ENCODE results near the gene SLC7A11.

Gene SLC7A11

DNA sequence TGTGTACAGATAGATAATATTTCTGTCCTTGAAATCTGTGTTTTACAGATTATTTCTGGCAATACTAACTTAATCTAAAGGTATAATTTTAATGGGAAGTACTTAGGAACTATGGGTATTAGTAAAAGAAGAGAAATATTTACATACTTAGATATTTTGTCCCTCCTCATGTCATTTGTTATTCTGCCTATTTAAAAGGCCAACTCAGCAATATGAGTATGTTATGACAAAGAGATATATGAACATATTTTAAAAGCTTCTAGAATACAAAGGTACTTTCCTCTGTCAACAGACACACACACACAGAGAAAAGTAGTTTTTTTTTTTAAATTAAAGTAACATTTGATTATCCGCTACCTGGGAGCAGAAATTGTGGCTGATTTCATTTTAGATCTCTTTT is 7.9 kb downstream of the SLC7A11 start:
- no peak for TF ChIP-seq CTBP1 (IDR thresholded peaks at IDR 0.05; ENCODE audit: borderline replicate concordance)
- no peak for TF ChIP-seq LEF1 (IDR thresholded peaks at IDR 0.05; ENCODE audit: borderline replicate concordance)
- no peak for TF ChIP-seq BHLHE40 (IDR thresholded peaks at IDR 0.05; ENCODE audit: borderline replicate concordance)
- TF ChIP-seq FOXM1 (IDR thresholded peaks at IDR 0.05; ENCODE audit: borderline replicate concordance) = no peak
- TF ChIP-seq SUZ12 (IDR thresholded peaks at IDR 0.05) = no peak
- no peak for TF ChIP-seq ZNF384 (IDR thresholded peaks at IDR 0.05)
- TF ChIP-seq HDGF (IDR thresholded peaks at IDR 0.05; ENCODE audit: borderline replicate concordance) = no peak
- TF ChIP-seq FOXA1 (IDR thresholded peaks at IDR 0.05) = no peak
- no peak for TF ChIP-seq L3MBTL2 (conservative IDR thresholded peaks at IDR 0.05)
- TF ChIP-seq NFRKB (IDR thresholded peaks at IDR 0.05) = no peak
- ChIA-PET POLR2A (interaction anchor here (1.6 kb wide), 1 partner anchor 8 kb away, joined by 5 read pairs; the partner anchor contains the start of gene SLC7A11), CTCF (interaction anchor here (0.7 kb wide), 1 partner anchor 174 kb away, joined by 3 read pairs; no protein-coding TSS in a partner anchor)
- DNase-seq (ENCODE audit: extremely low spot score) = no peak

DNA sequence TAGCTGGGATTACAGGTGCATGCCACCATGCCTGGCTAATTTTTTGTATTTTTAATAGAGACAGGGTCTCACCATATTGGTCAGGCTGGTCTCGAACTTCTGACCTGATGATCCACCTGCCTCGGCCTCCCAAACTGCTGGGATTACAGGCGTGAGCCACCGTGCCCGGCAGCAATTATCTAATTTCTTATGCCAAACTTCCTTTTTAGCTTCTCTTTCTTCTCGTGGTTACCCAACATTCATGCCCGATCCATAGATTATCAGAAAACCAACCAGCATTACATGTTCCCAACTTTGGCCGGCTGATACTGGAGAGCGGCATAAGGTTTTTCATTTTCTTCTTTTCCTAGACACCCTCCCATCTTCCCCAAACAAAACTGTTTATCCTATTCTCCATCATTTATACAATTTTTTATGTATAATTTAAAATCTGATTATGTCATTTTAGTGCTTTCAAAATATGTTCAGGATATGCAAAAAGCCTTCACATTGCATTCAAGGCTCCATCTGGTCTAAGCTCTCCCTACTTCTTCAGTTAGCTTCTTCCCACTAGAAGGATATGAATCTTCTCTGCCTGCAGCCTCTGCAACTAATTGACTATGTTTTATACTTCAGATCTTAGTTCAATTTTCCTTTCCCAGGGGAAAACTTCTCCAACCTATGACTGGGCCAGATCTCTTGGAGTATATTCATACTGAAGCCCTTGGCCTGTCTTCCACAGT is 8.7 kb downstream of the SLC7A11 start:
- no peak for TF ChIP-seq FOXA1 (IDR thresholded peaks at IDR 0.05)
- no peak for TF ChIP-seq FOXK2 (IDR thresholded peaks at IDR 0.05)
- no peak for TF ChIP-seq ZNF384 (IDR thresholded peaks at IDR 0.05)
- TF ChIP-seq LEF1 (IDR thresholded peaks at IDR 0.05; ENCODE audit: borderline replicate concordance) = no peak
- TF ChIP-seq BHLHE40 (IDR thresholded peaks at IDR 0.05; ENCODE audit: borderline replicate concordance) = no peak
- TF ChIP-seq, protein P1, sequence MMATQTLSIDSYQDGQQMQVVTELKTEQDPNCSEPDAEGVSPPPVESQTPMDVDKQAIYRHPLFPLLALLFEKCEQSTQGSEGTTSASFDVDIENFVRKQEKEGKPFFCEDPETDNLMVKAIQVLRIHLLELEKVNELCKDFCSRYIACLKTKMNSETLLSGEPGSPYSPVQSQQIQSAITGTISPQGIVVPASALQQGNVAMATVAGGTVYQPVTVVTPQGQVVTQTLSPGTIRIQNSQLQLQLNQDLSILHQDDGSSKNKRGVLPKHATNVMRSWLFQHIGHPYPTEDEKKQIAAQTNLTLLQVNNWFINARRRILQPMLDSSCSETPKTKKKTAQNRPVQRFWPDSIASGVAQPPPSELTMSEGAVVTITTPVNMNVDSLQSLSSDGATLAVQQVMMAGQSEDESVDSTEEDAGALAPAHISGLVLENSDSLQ (IDR thresholded peaks at IDR 0.05) = no peak
- TF ChIP-seq FOXM1 (IDR thresholded peaks at IDR 0.05; ENCODE audit: borderline replicate concordance) = no peak
- no peak for TF ChIP-seq ELF4 (IDR thresholded peaks at IDR 0.05)
- no peak for TF ChIP-seq HDGF (IDR thresholded peaks at IDR 0.05; ENCODE audit: borderline replicate concordance)
- TF ChIP-seq NFRKB (IDR thresholded peaks at IDR 0.05) = no peak
- TF ChIP-seq CTBP1 (IDR thresholded peaks at IDR 0.05; ENCODE audit: borderline replicate concordance) = no peak
- no peak for TF ChIP-seq SP1 (IDR thresholded peaks at IDR 0.05)
- TF ChIP-seq L3MBTL2 (conservative IDR thresholded peaks at IDR 0.05) = no peak
- TF ChIP-seq SUZ12 (IDR thresholded peaks at IDR 0.05) = no peak
- TF ChIP-seq ARNT (IDR thresholded peaks at IDR 0.05) = no peak
- POLR2A ChIA-PET = interaction anchor here (1.6 kb wide), 1 partner anchor 9 kb away, joined by 5 read pairs; the partner anchor contains the start of gene SLC7A11
- CTCF ChIA-PET = interaction anchor here (0.7 kb wide), 1 partner anchor 173 kb away, joined by 3 read pairs; no protein-coding TSS in a partner anchor
- DNase-seq (ENCODE audit: extremely low spot score) = no peak

GRCh38 chr4:138232364-138232763 is 9.8 kb downstream of the SLC7A11 start:
- CTCF ChIA-PET = no interaction called here
- no peak for TF ChIP-seq HDGF (IDR thresholded peaks at IDR 0.05; ENCODE audit: borderline replicate concordance)
- no peak for TF ChIP-seq SP1 (IDR thresholded peaks at IDR 0.05)
- TF ChIP-seq ZNF384 (IDR thresholded peaks at IDR 0.05) = no peak
- no peak for TF ChIP-seq FOXK2 (IDR thresholded peaks at IDR 0.05)
- TF ChIP-seq FOXA1 (IDR thresholded peaks at IDR 0.05) = no peak
- TF ChIP-seq ARNT (IDR thresholded peaks at IDR 0.05) = no peak
- TF ChIP-seq, protein P1 (IDR thresholded peaks at IDR 0.05) = no peak
- no peak for TF ChIP-seq NFRKB (IDR thresholded peaks at IDR 0.05)
- no peak for TF ChIP-seq LEF1 (IDR thresholded peaks at IDR 0.05; ENCODE audit: borderline replicate concordance)
- no peak for TF ChIP-seq CTBP1 (IDR thresholded peaks at IDR 0.05; ENCODE audit: borderline replicate concordance)
- no peak for TF ChIP-seq SUZ12 (IDR thresholded peaks at IDR 0.05)
- TF ChIP-seq ELF4 (IDR thresholded peaks at IDR 0.05) = no peak
- TF ChIP-seq FOXM1 (IDR thresholded peaks at IDR 0.05; ENCODE audit: borderline replicate concordance) = no peak
- TF ChIP-seq L3MBTL2 (conservative IDR thresholded peaks at IDR 0.05) = no peak
- no peak for TF ChIP-seq BHLHE40 (IDR thresholded peaks at IDR 0.05; ENCODE audit: borderline replicate concordance)
- no peak for TF ChIP-seq TARDBP (IDR thresholded peaks at IDR 0.05)
- POLR2A ChIA-PET = interaction anchor here (1.6 kb wide), 1 partner anchor 10 kb away, joined by 5 read pairs; the partner anchor contains the start of gene SLC7A11
- no peak for DNase-seq (ENCODE audit: extremely low spot score)

GRCh38 chr4:138230048-138230447 is 12.1 kb downstream of the SLC7A11 start:
- TF ChIP-seq FOXM1 (IDR thresholded peaks at IDR 0.05; ENCODE audit: borderline replicate concordance) = no peak
- no peak for TF ChIP-seq ARNT (IDR thresholded peaks at IDR 0.05)
- TF ChIP-seq, protein P1 (IDR thresholded peaks at IDR 0.05) = no peak
- no peak for TF ChIP-seq L3MBTL2 (conservative IDR thresholded peaks at IDR 0.05)
- no peak for TF ChIP-seq FOXK2 (IDR thresholded peaks at IDR 0.05)
- no peak for TF ChIP-seq TARDBP (IDR thresholded peaks at IDR 0.05)
- TF ChIP-seq SP1 (IDR thresholded peaks at IDR 0.05) = no peak
- TF ChIP-seq HDGF (IDR thresholded peaks at IDR 0.05; ENCODE audit: borderline replicate concordance) = no peak
- TF ChIP-seq BHLHE40 (IDR thresholded peaks at IDR 0.05; ENCODE audit: borderline replicate concordance) = no peak
- TF ChIP-seq FOXA1 (IDR thresholded peaks at IDR 0.05) = no peak
- TF ChIP-seq ELF4 (IDR thresholded peaks at IDR 0.05) = no peak
- TF ChIP-seq LEF1 (IDR thresholded peaks at IDR 0.05; ENCODE audit: borderline replicate concordance) = no peak
- TF ChIP-seq ZNF384 (IDR thresholded peaks at IDR 0.05) = no peak
- TF ChIP-seq NFRKB (IDR thresholded peaks at IDR 0.05) = no peak
- no peak for TF ChIP-seq CTBP1 (IDR thresholded peaks at IDR 0.05; ENCODE audit: borderline replicate concordance)
- no peak for TF ChIP-seq SUZ12 (IDR thresholded peaks at IDR 0.05)
- ChIA-PET CTCF (interaction anchor here (0.9 to 1.0 kb wide), 2 partner anchors 14 to 641 kb away, joined by 3 read pairs; no protein-coding TSS in a partner anchor), POLR2A (interaction anchor here (1.2 kb wide), 1 partner anchor 12 kb away, joined by 6 read pairs; the partner anchor contains the start of gene SLC7A11)
- DNase-seq (ENCODE audit: extremely low spot score) = no peak

DNA sequence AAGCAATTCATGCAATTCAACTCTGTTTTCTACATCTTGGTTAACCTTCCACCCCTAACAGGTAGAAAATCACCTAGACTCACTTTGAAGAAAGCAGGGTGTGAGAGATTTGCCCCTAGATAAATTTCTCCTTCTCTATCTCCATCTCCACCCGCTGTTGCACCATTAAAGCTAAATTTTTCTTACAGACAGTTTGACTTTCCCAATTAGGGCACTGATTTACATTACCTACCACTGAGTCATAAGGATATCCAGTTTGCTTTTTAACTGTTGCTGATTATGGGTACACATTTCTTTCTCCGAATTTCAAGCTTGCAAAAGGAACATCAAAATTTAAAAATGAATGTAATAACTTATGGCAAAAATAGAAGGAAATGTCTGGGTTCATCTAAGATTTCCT is 13.0 kb downstream of the SLC7A11 start:
- POLR2A ChIA-PET = no interaction called here
- TF ChIP-seq HDGF (IDR thresholded peaks at IDR 0.05; ENCODE audit: borderline replicate concordance) (no peak), ELF4 (IDR thresholded peaks at IDR 0.05) (no peak), ARNT (IDR thresholded peaks at IDR 0.05) (no peak), ZNF384 (IDR thresholded peaks at IDR 0.05) (no peak), TARDBP (IDR thresholded peaks at IDR 0.05) (no peak), FOXK2 (IDR thresholded peaks at IDR 0.05) (no peak), FOXM1 (IDR thresholded peaks at IDR 0.05; ENCODE audit: borderline replicate concordance) (no peak), L3MBTL2 (conservative IDR thresholded peaks at IDR 0.05) (no peak), LEF1 (IDR thresholded peaks at IDR 0.05; ENCODE audit: borderline replicate concordance) (no peak), FOXA1 (IDR thresholded peaks at IDR 0.05) (no peak), SUZ12 (IDR thresholded peaks at IDR 0.05) (no peak)
- CTCF ChIA-PET = no interaction called here

More for the DNA sequence above, 13.0 kb downstream of the SLC7A11 start:
- no peak for DNase-seq (ENCODE audit: extremely low spot score)
